Hematopoietic multipotent progenitor cell treated with erythropoietin and hydrocortisone succinate and interleukin-3 and kit ligand, for 6 days (in vitro differentiated cells): ENCODE results near the gene CIP2A.
"Not testable (repeated sequence)": the region's sequence is repeated elsewhere in the genome, so short reads cannot be mapped to it uniquely, and the experiment has no call there.

Experiments
- DNase-seq: peaks from one replicate; pipeline ENCODE4 v3.0.0-alpha.2; 2015

The CIP2A gene

DNA sequence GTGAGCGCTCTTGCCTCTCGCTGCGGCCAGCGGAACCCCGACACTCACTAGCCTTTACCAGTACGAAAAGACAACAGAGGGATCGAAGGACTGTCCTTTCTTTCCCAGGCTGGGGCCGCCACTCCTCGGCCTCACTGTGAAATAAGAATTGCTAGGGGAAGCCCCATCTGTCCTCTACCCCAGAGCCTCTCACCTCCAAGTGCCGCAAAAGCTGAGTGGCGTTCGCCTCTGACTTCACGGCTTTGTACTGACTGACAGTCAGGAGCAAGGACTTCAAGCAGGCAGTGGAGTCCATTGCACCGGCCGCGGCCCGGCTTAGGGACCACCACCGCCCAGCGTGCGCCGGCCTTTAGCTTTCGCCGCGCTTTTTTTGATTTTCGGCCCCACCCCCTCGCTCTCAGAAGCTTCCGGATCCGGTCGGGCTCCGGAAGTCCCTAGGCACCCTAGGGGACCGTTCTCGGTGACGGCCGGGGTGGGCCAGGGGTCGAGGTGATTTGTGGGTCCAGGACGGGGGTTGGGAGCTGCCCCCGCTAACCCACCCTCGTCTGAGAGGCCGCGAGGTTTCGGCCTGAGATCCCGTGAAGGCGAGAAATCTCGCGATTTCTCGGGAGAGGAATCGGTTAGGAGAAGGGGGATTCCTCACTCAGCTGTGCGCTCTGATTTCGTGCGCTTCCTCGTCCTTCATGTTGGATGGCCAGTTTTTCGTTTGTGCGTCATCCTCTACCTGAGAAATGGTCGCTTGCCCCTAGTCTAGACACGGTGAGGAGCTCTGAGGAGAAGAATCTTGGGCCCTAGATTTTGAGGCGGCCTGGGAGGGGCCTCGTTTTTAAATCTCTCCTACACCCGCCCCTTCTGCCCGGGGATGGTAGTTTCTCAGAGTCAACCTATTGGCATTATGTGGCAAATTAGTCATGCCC is at the start of gene CIP2A, which contains the start of gene DZIP3:
TSS of gene CIP2A (minus strand) at position 358 of the 917 bp plus-strand sequence. CDS start at position 295, 63 bp downstream.
TSS of gene DZIP3 (plus strand) at position 642 of the 917 bp plus-strand sequence. CDS start 15,685 bp downstream, outside the sequence.
- peak; percentile 94 for DNase-seq

- DNase-seq: no peak
These were observed 40.7 kb upstream of the CIP2A start for GRCh38 chr3:108629974-108630373.

DNA sequence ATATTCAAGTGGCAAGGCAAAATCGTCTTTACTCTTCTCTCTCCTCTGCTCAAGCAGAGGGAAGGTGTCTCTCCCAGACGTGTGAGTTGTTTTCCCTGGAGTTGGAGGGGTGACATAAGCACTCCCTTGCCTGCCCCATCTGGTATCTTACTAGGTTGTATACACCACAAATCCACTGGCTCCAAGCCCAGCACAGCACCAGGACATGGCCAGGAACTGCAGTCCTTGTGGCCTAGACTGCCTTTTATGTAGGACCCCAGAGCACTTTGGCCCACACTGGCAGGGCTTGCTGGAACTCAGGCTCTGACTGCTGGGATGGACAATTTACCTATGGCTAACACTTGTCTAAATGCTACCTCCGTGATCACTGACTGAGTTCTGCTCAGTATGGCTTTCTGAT is 34.3 kb upstream of the CIP2A start:
- DNase-seq: no peak

DNA sequence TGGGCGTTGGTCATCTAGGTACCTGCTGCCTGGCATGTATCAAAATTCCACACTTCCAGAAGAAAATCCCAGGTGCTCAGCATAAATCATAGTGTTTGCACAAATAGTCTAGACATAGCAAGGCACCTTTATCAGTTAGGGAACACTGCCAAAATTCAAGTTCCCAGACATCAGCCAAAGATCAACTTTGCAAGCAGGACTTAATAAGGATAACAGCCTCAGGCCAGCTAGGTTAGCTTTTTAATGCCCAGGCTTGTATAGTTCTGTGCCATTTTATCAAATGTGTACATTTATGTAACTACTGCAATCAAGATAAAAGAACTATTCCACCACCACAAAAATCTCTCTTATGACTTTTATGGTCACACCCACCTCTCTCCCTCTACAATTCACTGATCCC is 31.0 kb upstream of the CIP2A start:
- DNase-seq: no peak

DNA sequence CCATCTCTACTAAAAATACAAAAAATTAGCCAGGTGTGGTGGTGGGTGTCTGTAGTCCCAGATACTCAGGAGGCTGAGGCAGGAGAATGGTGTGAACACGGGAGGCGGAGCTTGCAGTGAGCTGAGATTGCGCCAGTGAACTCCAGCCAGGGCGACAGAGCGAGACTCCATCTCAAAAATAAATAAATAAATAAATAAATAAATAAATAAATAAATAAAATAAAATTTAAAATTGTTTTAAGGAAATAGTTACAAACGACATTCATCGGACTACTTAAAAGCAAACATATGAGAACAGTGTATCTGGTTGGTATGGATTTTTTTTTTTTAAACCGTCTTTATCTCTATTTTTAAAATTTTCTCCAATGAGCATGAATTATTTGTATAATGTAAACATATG is 26.9 kb upstream of the CIP2A start:
- DNase-seq: not testable (repeated sequence)

DNA sequence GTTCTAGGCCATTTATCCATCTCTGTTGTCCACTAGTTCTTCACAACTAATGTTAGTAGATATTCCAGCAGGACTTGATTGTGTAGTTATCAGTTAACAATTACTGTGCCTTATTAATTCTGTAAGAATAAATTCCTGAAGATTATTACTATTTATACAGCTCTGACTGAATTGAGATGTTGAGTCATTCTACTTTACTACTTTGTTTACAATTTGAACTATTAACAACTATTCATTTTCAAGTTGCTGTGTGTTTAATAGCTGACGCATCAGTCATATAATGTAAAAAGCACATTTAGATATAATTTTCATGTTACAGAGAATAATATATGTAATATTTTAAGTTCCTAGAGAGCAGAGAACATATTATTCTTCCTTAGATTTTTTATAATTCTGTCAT is 21.4 kb upstream of the CIP2A start:
- no peak for DNase-seq

- no peak for DNase-seq
These were observed 19.5 kb upstream of the CIP2A start for GRCh38 chr3:108608750-108609149.

DNA sequence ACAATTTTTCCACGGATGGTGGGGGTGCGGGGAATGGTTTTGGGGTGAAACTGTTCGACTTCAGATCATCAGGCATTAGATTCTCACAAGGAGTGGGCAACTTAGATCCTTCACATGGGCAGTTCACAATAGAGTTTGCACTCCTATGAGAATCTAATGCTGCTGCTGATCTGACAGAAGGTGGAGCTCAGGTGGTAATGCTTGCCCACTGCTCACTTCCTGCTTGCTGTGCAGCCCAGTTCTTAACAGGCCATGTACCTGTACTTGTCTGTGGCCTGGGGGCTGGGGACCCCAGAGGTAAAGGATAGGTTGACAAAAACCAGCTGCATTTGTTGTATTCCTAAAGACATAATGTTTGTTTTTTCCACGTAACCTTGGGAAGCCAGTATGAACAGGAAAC is 16.3 kb upstream of the CIP2A start:
- DNase-seq: no peak

GRCh38 chr3:108605028-108605427 is 15.8 kb upstream of the CIP2A start:
- DNase-seq: no peak

DNA sequence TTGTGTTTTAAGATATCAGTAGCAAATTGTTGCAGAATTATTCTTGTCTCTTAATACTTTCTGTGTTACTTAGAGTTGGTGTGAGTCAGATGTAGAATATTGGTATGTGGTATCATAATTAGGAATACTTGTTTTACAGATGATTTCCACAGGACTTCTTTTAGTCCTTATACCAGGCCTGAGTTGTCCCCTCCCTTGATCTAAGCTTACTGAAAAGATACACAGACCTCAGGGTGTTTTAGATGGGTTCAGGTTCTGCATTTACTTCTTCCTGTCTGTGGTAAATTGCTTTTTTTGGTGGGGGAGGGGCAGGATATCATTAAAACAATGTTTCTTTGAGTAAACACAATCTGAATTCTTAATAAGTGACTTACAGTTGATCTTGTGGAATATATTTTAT is 14.5 kb upstream of the CIP2A start:
- peak; percentile 55 for DNase-seq

- DNase-seq: no peak
These were observed 13.7 kb upstream of the CIP2A start for GRCh38 chr3:108602935-108603294.

DNA sequence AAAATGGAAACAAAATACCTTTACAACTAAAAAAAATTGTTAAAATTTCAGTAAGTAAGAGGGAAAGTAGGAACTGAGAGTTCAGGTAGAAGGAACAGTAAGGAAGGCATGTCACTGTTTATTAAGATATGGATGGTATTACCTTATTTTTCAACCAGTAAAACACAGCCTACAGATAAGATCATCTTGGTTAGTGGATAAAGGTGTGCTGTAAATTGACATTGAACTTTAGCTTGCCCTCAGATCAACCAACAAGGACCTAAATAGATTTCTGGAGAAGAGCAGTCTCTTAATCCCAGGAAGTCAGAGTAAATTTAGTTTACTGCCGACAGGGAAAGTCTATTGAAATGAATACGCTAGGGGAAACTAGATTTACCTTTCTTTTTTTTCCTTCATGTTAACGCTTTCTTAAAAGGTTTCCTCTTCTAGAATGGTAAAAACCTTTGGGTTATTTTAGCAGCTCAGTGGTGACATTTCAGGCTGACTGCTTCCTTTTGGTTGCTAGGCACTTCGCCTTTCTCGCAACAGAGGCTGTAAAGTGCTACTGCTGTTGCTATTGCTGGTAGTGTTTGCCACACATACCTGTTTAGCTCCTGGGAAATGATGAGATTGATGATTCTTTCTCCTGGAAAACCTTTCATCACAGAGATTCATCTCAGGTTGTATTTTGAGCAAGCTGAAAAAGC is 13.2 kb upstream of the CIP2A start:
- no peak for DNase-seq

- DNase-seq: peak; percentile 71
These were observed 10.6 kb upstream of the CIP2A start for GRCh38 chr3:108599677-108600409.

DNA sequence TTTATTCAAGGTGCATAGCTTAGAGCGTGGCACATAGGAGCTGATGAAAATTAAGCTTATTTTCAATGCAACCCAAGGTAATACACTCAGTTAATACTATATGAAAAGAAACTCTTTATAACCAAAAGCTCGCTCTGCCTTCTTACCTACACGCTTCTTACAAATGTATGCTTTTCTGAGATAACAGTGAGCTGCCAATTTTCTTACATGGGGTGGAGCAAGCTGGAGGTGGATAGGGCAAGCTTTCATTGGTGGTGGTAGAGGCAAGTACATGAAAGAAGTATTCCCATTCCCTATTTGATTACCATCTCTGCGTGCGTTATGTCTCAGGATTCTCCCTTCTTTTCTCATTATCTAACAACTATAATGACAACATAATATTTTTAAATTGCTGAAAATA is 9.1 kb upstream of the CIP2A start:
- DNase-seq: peak; percentile 84

- DNase-seq: no peak
These were observed 6.1 kb upstream of the CIP2A start for GRCh38 chr3:108595321-108595720.

DNA sequence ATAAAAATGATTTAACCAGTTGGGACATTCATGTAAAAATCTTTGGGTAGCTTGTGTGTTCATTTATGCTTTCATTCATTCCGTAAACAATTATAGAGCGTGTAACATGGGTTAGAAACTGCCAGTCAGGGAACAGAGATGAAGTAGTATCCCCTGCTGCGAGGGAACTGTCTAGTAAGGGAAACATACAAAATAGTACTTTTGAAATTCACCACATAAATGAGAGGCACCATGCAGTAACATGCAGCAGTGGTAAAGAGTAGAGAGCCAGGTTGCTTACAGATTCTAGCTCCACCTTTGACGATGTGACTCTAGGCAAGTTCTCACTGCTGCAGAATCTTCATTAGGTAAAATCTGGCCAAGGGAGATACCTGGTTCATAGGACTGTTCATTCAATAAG is 1.2 kb upstream of the CIP2A start:
- no peak for DNase-seq

GRCh38 chr3:108589998-108590323 is 723 bp upstream of the CIP2A start:
- DNase-seq: no peak

DNA sequence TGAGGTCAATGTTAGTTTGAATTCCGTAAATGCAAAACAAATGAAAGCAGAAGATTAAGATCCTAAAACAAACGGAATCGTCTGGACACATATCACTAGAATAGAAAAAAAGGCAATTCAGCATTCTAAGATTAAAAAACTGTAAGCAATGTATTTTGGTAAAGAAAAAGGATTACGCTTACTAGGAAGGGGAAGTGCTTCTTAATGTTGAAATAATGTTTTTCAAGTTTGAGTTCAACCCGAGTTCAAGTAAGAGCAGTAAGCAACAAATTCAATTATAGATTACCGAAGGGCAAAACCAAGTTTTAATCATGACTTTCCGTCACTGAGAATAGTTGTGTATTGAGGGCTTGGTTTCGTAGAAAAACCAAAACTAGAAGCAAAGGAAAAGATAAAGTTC is 637 bp downstream of the CIP2A start:
- peak; percentile 57 for DNase-seq

- DNase-seq: no peak
These were observed 11.2 kb downstream of the CIP2A start for GRCh38 chr3:108578064-108578463.

DNA sequence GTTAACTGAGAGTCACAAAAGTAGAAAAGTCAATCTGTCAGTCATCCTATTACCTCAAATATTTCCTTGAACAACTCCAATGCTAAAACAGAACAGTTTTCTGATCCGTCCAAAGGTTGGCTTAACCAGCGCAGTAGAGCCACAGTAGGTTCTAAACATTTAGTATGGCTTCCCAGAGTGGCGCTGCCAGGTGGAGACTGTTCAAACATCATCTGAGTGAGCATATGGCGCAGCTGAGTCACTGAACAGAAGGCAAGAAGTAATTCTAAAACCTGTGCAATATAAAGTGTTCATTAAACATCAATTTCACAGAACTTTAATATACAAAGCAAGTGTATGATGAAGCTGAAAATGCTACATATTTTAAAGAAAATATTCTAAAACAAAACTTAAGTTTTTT is 19.9 kb downstream of the CIP2A start:
- no peak for DNase-seq

GRCh38 chr3:108566599-108566998 is 22.6 kb downstream of the CIP2A start:
- DNase-seq: no peak

DNA sequence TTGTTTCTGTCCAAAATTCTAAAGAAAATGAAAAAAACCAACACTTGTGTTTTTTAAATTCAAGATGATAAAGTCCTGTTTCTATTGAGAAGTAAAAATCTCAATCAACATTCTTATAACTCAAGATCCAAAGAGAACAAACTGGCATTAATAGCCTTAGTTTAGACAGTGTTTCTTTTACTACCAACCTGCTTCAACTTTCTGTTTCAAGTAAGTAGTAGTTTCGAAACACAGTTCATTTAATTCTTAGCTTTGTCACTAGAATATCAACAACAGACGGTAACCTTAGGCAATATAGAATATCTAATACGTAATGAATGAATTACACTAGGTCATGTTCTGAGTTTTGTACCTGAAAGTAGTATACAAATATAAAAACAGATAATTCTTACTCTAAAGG is 23.7 kb downstream of the CIP2A start:
- no peak for DNase-seq

GRCh38 chr3:108564564-108564963 is 24.7 kb downstream of the CIP2A start:
- no peak for DNase-seq

DNA sequence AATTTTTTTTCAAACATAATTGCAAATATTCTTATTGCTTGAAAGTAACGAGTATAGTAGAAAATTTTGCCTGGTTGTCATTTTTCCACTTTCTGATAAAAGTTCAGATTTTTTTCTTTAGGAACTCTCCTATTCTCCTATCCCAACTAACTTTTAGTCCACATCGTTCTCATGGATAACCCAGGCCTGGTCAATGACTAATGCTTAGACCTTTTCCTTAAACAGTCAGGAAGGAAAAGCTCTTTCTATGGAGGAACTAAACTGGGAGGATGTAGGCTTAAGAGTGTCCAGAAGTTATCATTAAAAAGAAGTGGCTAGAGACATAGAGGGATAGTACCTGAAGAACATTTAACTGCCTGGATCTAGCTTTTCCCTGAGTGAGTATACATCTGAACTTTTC is 26.7 kb downstream of the CIP2A start:
- DNase-seq: no peak
